Chondrocyte (in vitro differentiated cells): ENCODE measurements around the gene XXYLT1. TPM values are rescaled to one million over a fixed set of nuclear protein-coding genes. Genes with fewer than 3 reads are reported as not detected.
A peak's percentile ranks its signal among the peaks of the same experiment; 100 is the strongest.

Experiments
- DNase-seq: peaks from one replicate; pipeline ENCODE4 v3.0.0; 2021; ENCODE audit warnings: mixed read lengths, low spot score
- H3K27ac Mint-ChIP-seq: one replicate; pipeline ENCODE4 v1.8.0; 2021; ENCODE audit warnings: mild to moderate bottlenecking, moderate library complexity, mixed read lengths; ENCODE audit not compliant: unreplicated experiment
- H3K27me3 Mint-ChIP-seq: 2 replicates; pipeline ENCODE4 v1.8.0; 2021; ENCODE audit warnings: low read depth, mixed read lengths
- H3K36me3 Mint-ChIP-seq: 2 replicates; pipeline ENCODE4 v1.8.0; 2021; ENCODE audit warnings: low read depth, mixed read lengths
- H3K4me1 Mint-ChIP-seq: 2 replicates; pipeline ENCODE4 v1.8.0; 2021; ENCODE audit warnings: low read depth, mild to moderate bottlenecking, mixed read lengths
- H3K4me3 Mint-ChIP-seq: one replicate; pipeline ENCODE4 v1.8.0; 2021; ENCODE audit warnings: mild to moderate bottlenecking, moderate library complexity, mixed read lengths; ENCODE audit not compliant: unreplicated experiment
- H3K9me3 Mint-ChIP-seq: 2 replicates; pipeline ENCODE4 v1.8.0; 2021; ENCODE audit warnings: low read depth, mixed read lengths
- total RNA-seq: library from RNA; stranded (reverse); gene quantifications from 3 replicates; pipeline ENCODE4 v1.2.1, GENCODE V29; 2021
- TF ChIP-seq, protein P1 (sequence below): fragments of 200-600 bp; sonication (generic); IDR thresholded peaks from 2 replicates; pipeline ENCODE4 v1.5.0; 2021; ENCODE audit warnings: antibody characterized with exemption, mild to moderate bottlenecking, moderate library complexity

The XXYLT1 gene
- total RNA-seq, 1 donor from 2014 or later: 32.7 TPM

DNA sequence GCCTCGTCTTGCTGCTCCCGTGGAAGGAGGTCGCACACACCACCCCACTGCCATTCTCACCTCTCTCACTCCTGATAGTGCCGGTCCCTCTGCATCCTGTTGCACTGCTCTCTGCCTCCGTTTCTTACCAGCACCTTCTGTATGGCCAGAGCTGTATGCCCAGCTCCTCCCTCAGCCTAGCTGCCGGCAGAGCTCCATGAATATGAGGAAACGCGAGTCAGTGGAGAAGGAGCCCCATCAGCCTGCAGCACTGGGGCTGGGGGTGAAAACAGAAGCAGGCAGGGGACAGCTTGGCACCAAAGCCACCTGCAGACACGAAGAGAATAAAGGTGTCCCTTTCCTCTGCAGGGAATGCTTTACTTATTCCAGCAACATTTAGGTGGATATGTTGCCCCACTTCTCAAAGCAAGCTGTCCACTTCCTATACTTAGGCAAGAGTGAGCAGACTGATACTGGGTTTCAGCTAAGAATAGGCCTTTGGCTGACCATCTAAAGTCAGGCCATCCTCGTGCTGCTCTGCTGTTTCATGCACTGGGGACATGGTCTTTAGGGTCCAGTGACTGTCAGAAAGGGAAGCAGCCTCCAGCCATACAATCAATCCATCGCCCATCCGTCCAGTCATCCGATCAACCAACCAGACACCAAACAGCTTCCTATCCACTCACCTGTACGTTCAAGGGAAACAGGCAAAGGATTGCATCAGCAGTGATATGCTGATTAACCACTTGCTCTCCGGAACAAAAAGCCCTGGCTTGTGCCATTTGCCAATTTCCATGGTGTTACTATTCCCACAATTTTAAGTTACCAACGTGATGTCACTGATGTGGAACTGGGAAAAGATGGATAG is 222.7 kb downstream of the XXYLT1 start:
- H3K27me3 Mint-ChIP-seq: peaks cover 21% of the 10 kb centered on the region
- H3K4me3 Mint-ChIP-seq: no peak overlapping the region
- H3K9me3 Mint-ChIP-seq: peaks cover 3% of the 10 kb centered on the region
- no peak overlapping the region for H3K27ac Mint-ChIP-seq
- peaks cover 5% of the 10 kb centered on the region for H3K36me3 Mint-ChIP-seq
- no peaks in the 10 kb centered on the region for H3K4me1 Mint-ChIP-seq
- TF ChIP-seq, protein P1, sequence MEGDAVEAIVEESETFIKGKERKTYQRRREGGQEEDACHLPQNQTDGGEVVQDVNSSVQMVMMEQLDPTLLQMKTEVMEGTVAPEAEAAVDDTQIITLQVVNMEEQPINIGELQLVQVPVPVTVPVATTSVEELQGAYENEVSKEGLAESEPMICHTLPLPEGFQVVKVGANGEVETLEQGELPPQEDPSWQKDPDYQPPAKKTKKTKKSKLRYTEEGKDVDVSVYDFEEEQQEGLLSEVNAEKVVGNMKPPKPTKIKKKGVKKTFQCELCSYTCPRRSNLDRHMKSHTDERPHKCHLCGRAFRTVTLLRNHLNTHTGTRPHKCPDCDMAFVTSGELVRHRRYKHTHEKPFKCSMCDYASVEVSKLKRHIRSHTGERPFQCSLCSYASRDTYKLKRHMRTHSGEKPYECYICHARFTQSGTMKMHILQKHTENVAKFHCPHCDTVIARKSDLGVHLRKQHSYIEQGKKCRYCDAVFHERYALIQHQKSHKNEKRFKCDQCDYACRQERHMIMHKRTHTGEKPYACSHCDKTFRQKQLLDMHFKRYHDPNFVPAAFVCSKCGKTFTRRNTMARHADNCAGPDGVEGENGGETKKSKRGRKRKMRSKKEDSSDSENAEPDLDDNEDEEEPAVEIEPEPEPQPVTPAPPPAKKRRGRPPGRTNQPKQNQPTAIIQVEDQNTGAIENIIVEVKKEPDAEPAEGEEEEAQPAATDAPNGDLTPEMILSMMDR: no peak
- no peak for DNase-seq

DNA sequence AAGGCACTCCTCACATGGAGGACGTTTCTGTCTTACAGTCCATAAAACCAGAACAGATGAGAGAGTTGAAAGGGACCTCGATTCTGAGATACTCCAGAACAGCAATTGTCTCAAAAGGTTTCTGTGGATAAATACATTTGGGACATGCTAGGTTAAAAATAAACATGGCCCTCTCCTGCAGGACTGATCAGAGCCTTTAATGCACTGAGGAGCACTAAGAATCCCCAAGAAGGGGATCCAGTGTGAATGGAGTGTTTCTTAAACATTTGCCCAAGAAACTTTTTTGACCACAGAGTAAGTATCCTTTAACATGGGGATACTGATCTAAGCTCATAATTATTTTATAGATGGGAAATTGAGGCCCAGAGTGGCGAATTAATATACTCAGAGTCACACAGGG is 223.4 kb downstream of the XXYLT1 start:
- peaks cover 1% of the 10 kb centered on the region for H3K36me3 Mint-ChIP-seq
- H3K9me3 Mint-ChIP-seq: no peaks in the 10 kb centered on the region
- H3K4me3 Mint-ChIP-seq: no peak overlapping the region
- no peak for DNase-seq
- H3K4me1 Mint-ChIP-seq: no peaks in the 10 kb centered on the region
- H3K27ac Mint-ChIP-seq: no peak overlapping the region
- TF ChIP-seq, protein P1: no peak
- H3K27me3 Mint-ChIP-seq: peaks cover 18% of the 10 kb centered on the region

DNA sequence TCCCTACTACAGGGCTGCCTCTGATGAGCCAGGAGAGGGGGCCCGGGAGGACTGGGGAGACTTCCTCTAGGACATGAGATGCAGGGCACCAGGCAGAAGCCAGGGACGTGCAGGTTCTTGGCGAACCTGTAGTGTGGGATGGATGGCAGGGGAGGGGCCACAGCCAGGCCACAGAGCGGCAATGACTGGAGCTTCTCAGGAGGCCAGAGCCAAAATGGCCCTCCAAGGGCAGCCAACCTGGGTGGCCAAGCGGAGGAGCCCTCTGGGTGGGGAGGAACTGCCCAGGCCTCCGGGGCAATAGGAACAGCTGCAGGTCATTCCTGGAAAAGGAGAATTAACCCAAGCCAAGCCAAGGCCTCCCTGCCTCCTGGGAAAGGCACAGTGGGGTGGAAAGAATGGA is 224.5 kb downstream of the XXYLT1 start:
- Mint-ChIP-seq H3K4me3 (no peak overlapping the region), H3K27ac (no peak overlapping the region)

DNA sequence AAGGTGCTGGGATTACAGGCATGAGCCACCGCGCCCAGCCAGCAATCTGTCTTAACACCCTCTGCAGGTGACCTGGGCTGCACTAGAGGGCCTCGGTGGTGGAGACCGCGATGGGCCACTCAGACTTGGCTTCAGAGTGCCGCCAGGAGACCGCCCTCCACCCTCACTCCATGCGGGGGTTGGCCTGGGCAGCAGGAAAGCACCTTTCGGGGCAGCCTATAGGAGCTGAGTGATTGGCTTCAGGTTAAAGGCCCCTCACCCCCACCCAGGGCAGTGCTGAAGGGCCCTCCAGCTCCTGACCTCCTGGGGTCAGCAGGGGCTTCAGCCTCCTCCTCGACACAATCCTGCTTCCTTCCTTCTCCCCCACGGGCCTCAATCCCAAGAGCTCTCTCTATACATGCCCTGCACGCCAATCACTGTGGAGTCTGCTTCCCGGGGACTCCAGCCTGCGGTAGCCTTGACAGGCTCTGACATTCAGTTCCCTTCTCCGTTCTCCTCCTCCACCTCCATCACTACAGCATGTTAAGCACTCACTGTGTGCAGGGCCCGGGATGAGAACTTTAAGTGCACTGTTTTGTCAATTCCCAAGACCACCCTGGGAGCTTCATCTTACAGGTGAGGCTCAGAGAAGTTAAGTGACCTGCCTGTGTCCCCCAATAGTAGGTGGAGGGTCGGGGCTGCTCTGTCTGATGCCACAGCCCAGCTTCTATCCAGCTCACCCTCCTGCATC is 225.3 kb downstream of the XXYLT1 start:
- Mint-ChIP-seq H3K27ac (no peak overlapping the region), H3K9me3 (no peaks in the 10 kb centered on the region), H3K27me3 (peaks cover 5% of the 10 kb centered on the region), H3K4me1 (no peaks in the 10 kb centered on the region), H3K4me3 (no peak overlapping the region), H3K36me3 (peaks cover 1% of the 10 kb centered on the region)
- DNase-seq: no peak
- TF ChIP-seq, protein P1: no peak

More for the DNA sequence above, 224.5 kb downstream of the XXYLT1 start:
- TF ChIP-seq, protein P1: no peak
- peaks cover 12% of the 10 kb centered on the region for H3K27me3 Mint-ChIP-seq
- DNase-seq: no peak
- H3K4me1 Mint-ChIP-seq: no peaks in the 10 kb centered on the region
- peaks cover 1% of the 10 kb centered on the region for H3K36me3 Mint-ChIP-seq
- no peaks in the 10 kb centered on the region for H3K9me3 Mint-ChIP-seq

DNA sequence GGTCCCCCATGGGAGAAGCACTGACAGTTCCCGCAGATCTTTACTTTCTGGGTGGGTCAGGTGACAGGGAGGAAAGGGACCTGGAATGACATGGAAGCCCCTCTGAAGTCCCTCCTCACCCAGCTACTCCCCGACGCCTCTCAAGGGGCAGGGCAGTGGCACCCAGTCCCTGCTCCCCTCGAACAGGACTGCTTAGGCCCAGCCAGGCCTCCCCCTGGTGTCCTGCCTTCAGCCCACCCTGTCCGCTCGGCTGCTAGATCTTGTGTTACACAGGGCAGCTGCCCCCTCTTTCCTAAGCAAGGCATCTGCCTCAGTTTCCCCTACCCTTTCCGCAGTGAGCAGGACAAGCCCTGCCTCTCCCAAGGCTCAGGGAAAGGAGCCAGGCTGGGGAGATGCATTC is 226.5 kb downstream of the XXYLT1 start:
- Mint-ChIP-seq H3K27me3 (peaks cover 2% of the 10 kb centered on the region), H3K27ac (no peak overlapping the region), H3K36me3 (peaks cover 1% of the 10 kb centered on the region), H3K9me3 (no peaks in the 10 kb centered on the region), H3K4me3 (no peak overlapping the region), H3K4me1 (no peaks in the 10 kb centered on the region)
- peak; percentile 79 for DNase-seq
- TF ChIP-seq, protein P1: no peak
